ENCODE data around the gene SPARC.

Gene SPARC

DNA sequence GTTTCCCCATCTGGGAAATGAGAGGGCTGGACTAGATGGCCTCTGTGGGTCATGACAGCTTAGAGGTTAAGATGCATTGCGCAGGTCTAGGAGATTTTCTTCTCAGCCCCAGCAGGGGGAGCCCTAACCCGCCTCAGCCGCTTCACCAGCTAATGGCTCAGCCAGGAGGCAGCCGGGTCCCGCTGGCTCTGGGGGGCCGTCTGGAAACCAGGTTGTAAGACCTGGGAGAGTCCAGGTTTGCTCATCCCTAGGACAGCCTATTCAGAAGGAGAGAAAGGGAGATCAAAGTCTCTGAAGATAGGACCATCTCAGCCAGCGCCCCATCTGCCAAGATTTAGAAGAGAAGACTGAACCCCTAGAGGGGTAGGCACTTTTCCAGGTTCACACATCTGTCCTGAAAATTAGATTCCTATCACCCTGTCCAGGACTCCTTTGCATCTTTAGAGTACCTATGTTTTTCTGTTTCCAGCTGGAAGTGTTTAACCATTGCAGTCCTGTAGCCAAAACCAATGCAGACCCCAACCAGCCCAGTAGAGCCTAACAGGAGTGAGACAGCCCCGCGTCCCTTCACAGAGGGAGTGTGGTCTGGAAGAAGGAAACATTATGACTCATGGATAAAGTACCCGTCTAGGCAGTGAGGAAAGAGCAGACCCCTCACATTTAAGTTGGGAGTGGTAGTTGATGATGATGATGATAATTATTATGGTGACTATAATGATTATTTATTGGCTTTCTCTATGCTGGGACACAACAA lies 27.5 kb downstream of the SPARC start:
- H3K36me3 ChIP-seq (replicated peaks) = peaks cover 33% of the 10 kb centered on the region
- TF ChIP-seq CTCF (IDR thresholded peaks at IDR 0.05; ENCODE audit: low read depth, low read length, missing control alignments) = peak; percentile 94
- peak; percentile 75 for DNase-seq
- in situ Hi-C loops (cut with HindIII; ENCODE audit: low pct_ligation_motif_present, low sequenced_read_pairs) = no loop called here
- no peaks in the 10 kb centered on the region for H3K27me3 ChIP-seq (replicated peaks)
- no peak overlapping the region for H3K4me3 ChIP-seq (ENCODE audit: low read depth, low read length)
- H3K27ac ChIP-seq = peak overlapping the region; percentile 0

DNA sequence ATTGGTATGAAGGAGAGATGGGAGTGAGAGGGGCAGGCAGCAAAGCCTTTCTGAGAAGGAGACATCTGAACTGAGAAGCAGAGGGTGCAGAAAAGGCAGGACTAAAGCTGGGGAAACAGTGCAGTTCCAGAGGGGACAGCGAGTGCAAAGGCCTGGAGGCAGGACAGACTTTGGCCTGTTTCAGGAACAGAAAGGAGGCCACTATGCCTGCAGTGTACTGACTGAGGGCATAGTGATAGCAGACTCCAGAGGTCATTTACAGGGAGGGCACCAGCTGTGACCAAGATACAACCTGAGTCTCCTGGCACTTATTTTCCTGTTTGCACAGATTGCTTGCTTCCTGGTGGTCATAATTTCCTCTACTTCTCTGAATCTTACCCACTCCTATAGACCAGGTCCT lies 29.6 kb downstream of the SPARC start:
- Histone ChIP-seq H3K4me3 (ENCODE audit: low read depth, low read length) (no peak overlapping the region), H3K27me3 (replicated peaks) (no peaks in the 10 kb centered on the region), H3K27ac (no peak overlapping the region), H3K36me3 (replicated peaks) (peaks cover 12% of the 10 kb centered on the region)
- no peak for TF ChIP-seq CTCF (IDR thresholded peaks at IDR 0.05; ENCODE audit: low read depth, low read length, missing control alignments)
- no peak for DNase-seq
- in situ Hi-C loops (cut with HindIII; ENCODE audit: low pct_ligation_motif_present, low sequenced_read_pairs) = no loop called here

DNA sequence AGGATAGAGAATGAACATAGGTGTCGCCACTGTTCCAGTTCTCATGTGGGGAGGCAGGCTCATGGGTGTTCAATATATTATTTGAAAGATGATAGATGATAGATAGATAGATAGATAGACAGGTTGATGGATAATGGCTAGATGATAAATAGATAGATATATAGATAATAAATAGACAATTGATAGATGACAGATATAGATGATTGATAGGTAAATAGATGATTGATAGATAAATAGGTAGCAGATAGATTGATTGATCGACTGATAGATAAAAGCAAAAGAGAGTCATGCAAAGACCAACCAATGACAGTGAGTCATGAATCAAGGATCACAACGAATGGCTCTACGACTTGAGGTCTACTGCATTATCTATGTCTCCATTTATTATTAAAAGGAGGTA lies 30.4 kb downstream of the SPARC start:
- no peak for TF ChIP-seq CTCF (IDR thresholded peaks at IDR 0.05; ENCODE audit: low read depth, low read length, missing control alignments)

DNA sequence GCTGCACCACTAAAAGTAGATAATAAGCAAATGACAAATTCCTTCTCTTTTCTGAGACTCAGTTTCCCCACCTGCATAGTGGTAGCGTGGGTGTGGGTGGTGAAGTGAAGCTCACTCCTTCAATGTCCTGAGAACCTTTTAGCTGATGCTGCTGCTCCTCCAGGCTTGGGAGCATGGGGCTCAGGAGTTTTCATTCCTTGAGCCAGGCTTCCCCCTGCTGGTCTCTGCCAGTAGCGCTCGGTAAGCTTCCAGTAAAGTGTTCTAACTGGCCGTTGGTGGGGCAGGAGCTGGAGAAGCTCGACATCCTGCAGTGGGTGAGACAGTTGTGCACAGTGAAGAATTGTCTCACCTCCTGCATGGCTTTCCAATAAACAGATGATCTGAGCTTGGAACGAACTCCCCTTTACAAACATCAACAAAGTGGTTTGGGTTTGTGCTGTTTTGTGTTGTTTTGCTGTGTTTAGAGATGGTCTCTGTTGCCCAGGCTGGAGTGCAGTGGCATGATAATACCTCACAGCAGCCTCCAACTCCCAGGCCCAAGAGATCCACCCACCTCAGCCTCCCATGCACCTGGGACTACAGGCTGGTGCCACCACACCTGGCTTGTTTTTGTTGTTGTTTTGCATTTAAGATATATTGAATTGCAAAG lies 34.6 kb downstream of the SPARC start:
- DNase-seq = peak; percentile 81
- in situ Hi-C loops (cut with HindIII; ENCODE audit: low pct_ligation_motif_present, low sequenced_read_pairs) = no loop called here
- TF ChIP-seq CTCF (IDR thresholded peaks at IDR 0.05; ENCODE audit: low read depth, low read length, missing control alignments) = peak; percentile 97
- Histone ChIP-seq H3K27me3 (replicated peaks) (no peaks in the 10 kb centered on the region), H3K36me3 (replicated peaks) (no peaks in the 10 kb centered on the region), H3K4me3 (ENCODE audit: low read depth, low read length) (no peak overlapping the region), H3K27ac (no peak overlapping the region)

More for the DNA sequence above, 30.4 kb downstream of the SPARC start:
- no peak for DNase-seq
- in situ Hi-C loops (cut with HindIII; ENCODE audit: low pct_ligation_motif_present, low sequenced_read_pairs) = no loop called here
- peaks cover 4% of the 10 kb centered on the region for H3K36me3 ChIP-seq (replicated peaks)
- no peaks in the 10 kb centered on the region for H3K27me3 ChIP-seq (replicated peaks)
- H3K4me3 ChIP-seq (ENCODE audit: low read depth, low read length) = no peak overlapping the region
- H3K27ac ChIP-seq = no peak overlapping the region

DNA sequence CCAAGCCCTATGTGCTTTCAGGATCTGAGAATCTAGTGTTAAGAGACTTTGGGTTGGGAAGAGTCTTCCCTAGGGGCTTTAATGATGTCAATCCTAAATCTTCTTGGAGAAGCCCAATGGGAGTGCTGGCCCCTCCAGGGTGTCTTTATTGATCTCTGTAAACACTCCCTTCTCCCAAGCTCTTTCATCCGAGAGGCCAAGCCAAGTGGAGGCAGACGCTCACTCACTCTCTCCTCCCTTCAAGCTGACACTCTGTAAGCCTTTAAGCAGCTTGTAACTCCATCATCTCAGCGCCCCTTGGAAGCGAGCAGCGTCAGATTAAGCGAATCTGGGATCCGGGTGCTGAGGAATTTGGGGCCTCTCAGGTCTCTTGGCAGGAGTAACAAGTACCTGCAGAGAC lies 37.7 kb downstream of the SPARC start:
- in situ Hi-C loops (cut with HindIII; ENCODE audit: low pct_ligation_motif_present, low sequenced_read_pairs) = no loop called here
- H3K27ac ChIP-seq = no peak overlapping the region
- TF ChIP-seq CTCF (IDR thresholded peaks at IDR 0.05; ENCODE audit: low read depth, low read length, missing control alignments) = no peak
- H3K4me3 ChIP-seq (ENCODE audit: low read depth, low read length) = no peak overlapping the region
- no peak for DNase-seq
- no peaks in the 10 kb centered on the region for H3K36me3 ChIP-seq (replicated peaks)
- H3K27me3 ChIP-seq (replicated peaks) = no peaks in the 10 kb centered on the region

Measured in brain microvascular endothelial cell (primary cell).